GM12872 (cell line): ENCODE measurements around the gene BTF3.

Source experiments
- TF ChIP-seq, protein P1 (sequence below): IDR thresholded peaks from 3 replicates; pipeline ENCODE4 v1.5.1; 2011; ENCODE audit warnings: low read depth, mild to moderate bottlenecking, low read length, moderate library complexity; ENCODE audit not compliant: insufficient read depth

Gene BTF3

GRCh38 chr5:73480500-73480899, 17.7 kb upstream of the BTF3 start:
- TF ChIP-seq, protein P1, sequence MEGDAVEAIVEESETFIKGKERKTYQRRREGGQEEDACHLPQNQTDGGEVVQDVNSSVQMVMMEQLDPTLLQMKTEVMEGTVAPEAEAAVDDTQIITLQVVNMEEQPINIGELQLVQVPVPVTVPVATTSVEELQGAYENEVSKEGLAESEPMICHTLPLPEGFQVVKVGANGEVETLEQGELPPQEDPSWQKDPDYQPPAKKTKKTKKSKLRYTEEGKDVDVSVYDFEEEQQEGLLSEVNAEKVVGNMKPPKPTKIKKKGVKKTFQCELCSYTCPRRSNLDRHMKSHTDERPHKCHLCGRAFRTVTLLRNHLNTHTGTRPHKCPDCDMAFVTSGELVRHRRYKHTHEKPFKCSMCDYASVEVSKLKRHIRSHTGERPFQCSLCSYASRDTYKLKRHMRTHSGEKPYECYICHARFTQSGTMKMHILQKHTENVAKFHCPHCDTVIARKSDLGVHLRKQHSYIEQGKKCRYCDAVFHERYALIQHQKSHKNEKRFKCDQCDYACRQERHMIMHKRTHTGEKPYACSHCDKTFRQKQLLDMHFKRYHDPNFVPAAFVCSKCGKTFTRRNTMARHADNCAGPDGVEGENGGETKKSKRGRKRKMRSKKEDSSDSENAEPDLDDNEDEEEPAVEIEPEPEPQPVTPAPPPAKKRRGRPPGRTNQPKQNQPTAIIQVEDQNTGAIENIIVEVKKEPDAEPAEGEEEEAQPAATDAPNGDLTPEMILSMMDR, result no peak

DNA sequence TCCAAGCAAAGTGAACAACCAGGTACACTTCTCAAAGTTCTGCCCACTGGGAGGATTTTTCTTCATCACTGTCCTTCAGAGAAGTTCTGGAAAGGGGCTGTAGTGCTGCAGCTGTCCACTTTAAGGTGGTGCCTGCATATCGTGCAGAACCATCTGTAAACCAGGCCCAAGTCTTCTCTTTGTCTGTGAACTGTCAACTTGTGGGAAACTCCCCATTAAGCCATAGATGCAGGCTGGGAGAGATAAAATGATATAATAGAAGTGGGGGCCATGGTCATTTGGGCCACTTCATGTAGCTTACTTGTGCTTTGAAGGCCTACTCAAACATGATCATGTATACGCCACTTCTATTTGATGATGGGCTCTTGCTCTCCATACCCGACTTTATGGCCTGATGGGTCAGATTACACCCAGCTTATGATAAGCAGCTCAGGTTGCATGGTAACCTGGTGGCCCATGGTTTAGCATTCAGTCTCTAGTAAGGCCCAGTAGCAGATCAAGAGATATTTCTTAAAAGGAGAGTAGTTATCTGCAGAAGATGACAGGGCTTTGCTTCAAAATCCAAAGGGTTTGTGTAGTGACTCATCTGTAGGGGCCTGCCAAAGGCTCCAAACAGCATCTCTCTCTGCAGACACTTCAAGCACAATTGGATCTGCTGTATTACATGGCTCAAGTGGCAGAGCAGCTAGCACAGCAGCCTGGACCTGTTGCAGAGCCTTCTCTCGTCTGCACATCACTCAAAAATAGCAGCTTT, 15.7 kb upstream of the BTF3 start:
- TF ChIP-seq, protein P1, result no peak

GRCh38 chr5:73483676-73484075, 14.6 kb upstream of the BTF3 start:
- TF ChIP-seq, protein P1, result no peak

DNA sequence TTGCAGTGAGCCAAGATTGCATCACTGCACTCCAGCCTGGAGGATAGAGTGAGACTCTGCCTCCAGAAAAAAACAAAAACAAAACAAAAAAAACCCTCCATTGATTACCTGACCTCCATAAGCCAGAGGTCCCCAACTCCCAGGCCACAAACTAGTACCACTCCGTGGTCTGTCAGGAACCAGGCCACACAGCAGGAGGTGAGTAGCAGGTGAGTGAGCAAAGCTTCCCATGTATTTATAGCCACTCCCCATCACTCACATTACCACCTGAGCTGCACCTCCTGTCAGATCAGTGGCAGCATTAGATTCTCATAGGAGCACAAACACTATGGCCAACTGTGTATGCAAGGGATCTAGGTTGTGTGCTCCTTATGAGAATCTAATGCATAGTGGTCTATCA, 13.7 kb upstream of the BTF3 start:
- TF ChIP-seq, protein P1, result no peak

- TF ChIP-seq, protein P1, result no peak
Measured at GRCh38 chr5:73485715-73486114, 12.5 kb upstream of the BTF3 start.

- TF ChIP-seq, protein P1, result no peak
Measured at GRCh38 chr5:73486119-73486899, 11.9 kb upstream of the BTF3 start.

DNA sequence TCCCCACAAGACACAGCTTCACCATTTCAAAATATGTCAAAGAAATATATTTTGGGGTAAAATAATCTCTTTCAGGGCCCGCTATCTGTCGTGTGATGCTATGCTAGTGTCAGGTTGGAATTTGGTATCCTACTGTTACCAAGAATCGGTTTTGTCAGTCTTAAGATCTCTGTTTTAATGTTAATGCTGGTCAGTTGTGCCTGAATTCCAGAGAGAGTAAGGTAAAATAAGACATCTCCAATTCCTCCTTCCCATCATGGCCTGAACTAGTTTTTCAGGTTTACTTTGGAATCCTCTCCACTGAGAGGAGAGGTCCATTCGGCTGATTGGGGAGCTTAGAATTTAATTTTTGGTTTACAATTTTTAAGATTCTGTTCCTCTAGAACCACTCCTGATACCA, 10.4 kb upstream of the BTF3 start:
- TF ChIP-seq, protein P1, result no peak
